ENCODE results near the gene INSL3. TPM values are rescaled to one million over a fixed set of nuclear protein-coding genes. Genes with fewer than 3 reads are reported as not detected.

INSL3 gene
- total RNA-seq, 4 donors from 2014 or later, result not detected

- no peak for TF ChIP-seq CTCF (IDR thresholded peaks at IDR 0.05; ENCODE audit: low read depth)
These were observed 14.4 kb downstream of the INSL3 start for GRCh38 chr19:17806945-17807344.

GRCh38 chr19:17805427-17805826, 15.9 kb downstream of the INSL3 start:
- TF ChIP-seq CTCF (IDR thresholded peaks at IDR 0.05; ENCODE audit: low read depth), result no peak

GRCh38 chr19:17803264-17803896, 17.9 kb downstream of the INSL3 start:
- no peak for TF ChIP-seq CTCF (IDR thresholded peaks at IDR 0.05; ENCODE audit: low read depth)

GRCh38 chr19:17802137-17802858, 19.0 kb downstream of the INSL3 start:
- TF ChIP-seq CTCF (IDR thresholded peaks at IDR 0.05; ENCODE audit: low read depth), result no peak

GRCh38 chr19:17797424-17798201, 23.7 kb downstream of the INSL3 start:
- TF ChIP-seq CTCF (IDR thresholded peaks at IDR 0.05; ENCODE audit: low read depth), result no peak

- no peak for TF ChIP-seq CTCF (IDR thresholded peaks at IDR 0.05; ENCODE audit: low read depth)
These were observed 24.4 kb downstream of the INSL3 start for GRCh38 chr19:17796838-17797423.
